COLO668 (cell line): ENCODE results near the gene NEDD9.

Experiments used
- DNase-seq: peaks from one replicate; lab custom pipeline; 2025; ENCODE audit not compliant: unreplicated experiment; lab: John Stamatoyannopoulos, UW

NEDD9 gene

GRCh38 chr6:11218538-11219399 lies 13.7 kb downstream of the NEDD9 start:
- DNase-seq = no peak

DNA sequence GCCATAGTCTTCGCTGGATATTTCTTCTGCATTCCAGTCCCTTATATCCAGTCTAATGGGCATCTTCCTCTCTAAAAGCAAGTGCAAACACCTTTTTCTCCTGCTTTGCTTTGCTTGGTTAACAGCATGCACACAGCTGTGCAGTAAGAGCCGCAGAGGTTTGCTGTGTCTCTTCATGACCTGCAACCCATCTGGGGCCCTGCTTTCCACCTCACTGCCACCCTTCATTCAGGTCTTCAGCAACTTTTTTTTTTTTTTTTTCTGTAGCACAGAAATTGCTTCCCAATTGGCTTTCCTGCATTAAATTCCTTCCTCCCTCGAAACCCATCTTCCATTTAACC lies 14.4 kb downstream of the NEDD9 start:
- no peak for DNase-seq

- DNase-seq = no peak
Observed at GRCh38 chr6:11217360-11218101, 14.9 kb downstream of the NEDD9 start.

DNA sequence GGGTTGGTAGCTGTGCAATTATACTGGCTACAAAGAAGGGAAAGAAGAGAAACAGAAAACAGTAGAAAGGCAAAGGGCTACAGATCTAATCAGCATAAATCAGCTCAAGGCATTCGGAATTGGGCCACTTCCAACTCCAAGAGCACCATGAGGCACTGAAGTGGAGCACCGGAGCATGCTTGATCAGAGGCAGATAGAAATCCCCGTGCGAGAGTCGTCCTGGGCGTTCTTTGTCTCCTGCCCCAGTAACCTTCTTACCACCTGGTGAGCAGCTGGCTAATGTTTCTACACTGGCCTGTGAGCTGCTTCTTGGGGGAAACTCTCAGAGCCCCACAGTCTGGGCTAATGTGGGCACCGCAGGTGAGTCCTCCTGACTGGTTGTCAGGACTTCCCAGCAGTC lies 16.7 kb downstream of the NEDD9 start:
- no peak for DNase-seq

- DNase-seq = no peak
Observed at GRCh38 chr6:11214901-11215300, 17.6 kb downstream of the NEDD9 start.

DNA sequence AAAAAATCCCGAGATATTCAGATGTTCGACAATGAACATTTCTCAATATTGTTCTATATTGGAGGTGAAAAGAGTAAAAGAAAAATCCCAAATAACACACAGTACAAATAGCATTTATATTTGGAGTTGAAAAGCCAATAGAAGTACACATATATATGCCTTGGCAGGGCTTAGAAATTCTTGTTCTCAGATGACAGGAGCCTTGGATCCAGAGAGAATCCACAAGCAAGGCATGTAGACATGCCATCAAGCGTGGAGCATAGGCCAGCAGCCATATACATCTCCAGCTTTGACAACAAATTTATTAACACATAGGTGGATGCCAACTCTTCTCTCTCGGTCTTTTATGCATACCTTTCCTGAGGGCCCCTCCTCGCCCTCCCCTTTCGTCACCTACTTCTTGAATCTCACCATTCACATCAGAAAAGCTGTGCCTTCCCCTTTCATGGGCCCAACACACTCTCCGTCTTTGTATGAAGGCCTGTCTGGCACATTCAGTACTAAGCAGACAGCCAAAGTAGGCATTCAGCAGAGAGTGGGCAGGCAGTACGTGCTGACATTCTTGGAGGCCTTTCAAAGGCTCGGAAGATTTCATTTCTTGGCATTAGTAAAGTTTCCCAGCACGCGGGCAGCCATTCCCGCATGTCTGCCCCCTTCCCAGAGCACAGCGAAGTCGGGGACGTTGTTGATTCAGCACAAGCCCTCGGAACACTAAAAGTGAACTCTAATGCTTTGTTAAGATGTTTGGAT lies 18.2 kb downstream of the NEDD9 start:
- DNase-seq = no peak

DNA sequence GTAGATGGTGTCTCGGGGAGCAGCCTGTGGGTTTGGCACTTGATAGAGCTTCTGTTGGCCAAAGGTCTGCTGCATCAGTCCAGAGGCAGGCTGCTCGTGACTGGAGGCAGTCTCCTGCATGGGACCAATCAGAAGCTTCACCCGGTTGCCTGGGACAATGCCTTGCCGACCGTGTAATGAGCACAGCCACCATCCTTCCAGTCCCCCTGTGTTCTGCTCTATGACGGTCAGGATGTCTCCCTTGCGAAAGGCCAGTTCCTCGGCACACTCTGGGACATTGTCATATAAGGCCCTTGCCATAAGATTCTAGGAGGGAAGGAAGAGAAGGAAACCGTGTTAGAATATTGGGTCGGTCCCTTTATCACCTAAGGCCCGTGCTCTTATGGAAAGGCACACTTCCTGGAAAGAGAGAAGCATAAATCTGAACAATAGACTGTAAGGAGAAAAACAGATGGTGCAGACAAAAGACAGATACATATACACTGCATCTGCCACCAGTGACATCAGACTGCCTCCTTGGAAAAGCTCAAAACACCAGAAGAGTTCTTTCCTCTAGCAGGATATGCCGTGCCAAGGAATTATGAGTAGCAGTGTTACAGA lies 18.9 kb downstream of the NEDD9 start:
- DNase-seq = no peak

DNA sequence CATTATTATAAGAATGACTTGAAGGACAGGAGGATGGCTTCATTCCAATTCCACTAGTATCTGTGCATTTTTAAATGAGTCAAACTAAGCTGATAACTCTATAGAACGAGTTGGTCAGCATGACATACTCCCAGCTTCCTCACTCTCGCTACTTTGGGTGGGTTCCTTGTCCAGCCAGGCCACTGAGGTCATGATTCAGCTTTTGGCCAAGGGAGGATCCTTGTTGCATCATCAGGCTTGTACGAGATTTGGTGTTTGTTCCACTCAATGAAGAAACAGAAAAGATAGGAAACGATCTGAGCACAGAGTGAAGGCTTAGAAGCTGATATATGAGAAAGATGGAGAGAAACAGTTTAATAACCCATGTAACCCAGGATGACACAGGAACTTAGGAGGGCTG lies 19.8 kb downstream of the NEDD9 start:
- DNase-seq = no peak

DNA sequence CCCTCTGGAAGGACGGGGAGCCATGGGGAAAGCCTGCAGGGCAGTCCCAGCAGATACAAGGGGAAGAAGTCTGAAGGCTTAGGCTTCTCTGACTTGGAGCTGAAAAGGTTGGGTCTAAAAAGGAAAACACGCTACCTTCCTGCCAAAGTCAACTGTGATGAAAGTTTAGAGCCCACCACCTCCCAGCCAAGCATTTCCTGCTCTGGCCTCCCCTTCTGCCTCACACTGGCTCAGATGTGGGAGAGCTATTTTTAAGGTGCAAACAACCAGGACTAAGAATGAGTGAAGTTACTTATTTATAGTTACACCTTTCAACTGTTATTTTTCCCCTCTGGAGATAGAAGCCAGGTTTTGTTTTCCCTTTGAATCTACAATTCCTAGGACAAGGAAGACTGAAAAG lies 21.2 kb downstream of the NEDD9 start:
- no peak for DNase-seq

- DNase-seq = no peak
Observed at GRCh38 chr6:11210386-11211138, 21.9 kb downstream of the NEDD9 start.

GRCh38 chr6:11209906-11210305 lies 22.6 kb downstream of the NEDD9 start:
- no peak for DNase-seq

GRCh38 chr6:11209369-11209768 lies 23.1 kb downstream of the NEDD9 start:
- DNase-seq = no peak

- no peak for DNase-seq
Observed at GRCh38 chr6:11208854-11209253, 23.6 kb downstream of the NEDD9 start.

DNA sequence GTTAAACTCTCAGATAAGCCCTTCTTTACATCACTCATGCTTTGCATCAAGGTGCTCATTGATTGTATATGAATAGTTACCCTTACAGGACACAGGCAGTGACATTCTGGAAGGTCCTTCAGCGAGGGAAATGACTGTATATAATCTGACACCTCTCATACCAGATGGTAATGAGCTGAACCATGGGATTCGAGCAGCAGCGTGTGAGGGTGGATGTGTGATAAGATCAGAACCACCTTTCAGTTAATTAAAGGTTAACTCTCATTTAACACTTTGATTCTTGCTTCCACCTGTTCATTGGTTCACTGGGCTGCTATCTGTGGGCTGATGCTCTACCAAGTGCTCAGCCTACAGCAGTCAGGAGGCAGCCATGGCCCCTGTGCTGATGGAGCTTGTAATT lies 24.2 kb downstream of the NEDD9 start:
- no peak for DNase-seq

DNA sequence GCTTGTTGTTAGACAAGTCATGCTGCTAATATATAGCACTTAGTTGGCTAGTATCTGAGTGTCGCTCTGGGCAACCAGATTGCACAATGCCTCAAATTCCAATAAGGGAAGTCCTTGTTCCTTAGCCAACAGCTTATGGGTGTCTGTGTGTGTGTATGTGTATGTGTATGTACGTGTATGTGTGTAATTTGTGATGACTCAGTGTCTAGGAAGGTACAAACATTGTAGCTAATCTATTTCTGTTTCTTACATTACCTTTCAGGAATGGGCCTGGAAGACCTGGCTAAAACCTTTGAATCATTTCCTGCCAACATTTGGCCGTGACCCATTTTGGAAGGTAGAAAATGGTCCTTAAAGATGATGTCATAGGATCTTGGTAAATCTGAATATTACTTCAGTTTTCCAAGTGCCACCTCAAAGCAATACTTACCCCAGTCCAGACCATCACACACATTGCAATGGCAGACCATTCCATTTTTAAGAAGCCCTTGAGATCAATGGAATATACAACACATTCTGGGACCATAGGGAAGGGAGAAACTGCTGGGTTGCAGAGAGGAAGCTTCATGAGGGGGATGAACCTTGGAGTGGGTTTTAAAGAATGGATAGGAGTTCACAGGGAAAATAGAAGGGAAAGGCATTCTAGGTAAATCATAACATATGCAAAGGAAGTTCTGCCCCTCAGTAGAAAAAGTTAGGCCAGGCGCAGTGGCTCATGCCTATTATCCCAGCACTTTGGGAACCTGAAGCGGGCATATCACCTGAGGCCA lies 25.1 kb downstream of the NEDD9 start:
- no peak for DNase-seq

GRCh38 chr6:11206576-11206975 lies 25.9 kb downstream of the NEDD9 start:
- DNase-seq = no peak

DNA sequence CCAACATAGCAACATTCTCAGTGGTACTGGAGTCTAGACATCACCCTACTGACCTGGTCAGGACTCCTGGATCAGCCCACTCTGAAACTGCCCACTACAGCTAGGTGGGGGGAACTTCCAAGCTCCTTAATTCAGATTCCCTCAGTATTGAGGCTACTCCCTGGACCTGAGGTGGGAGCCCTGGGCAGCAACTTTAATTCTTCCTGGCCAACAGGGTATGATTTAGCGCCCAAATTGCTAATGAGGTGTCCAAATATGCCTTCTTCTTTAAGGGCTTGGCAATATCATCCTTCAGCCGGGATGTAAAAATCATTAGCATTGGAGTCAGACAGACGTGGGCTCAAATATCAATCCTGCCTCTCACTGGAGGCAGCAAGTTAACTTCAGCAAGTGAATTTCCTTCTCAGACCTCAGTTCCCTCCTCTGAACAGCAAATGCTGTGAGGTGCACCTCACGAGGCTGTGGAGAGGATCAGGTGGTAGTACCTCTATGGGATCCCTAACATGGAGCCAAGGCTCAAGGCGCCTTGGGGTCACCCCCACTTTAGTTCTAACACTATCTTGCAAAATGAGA lies 27.6 kb downstream of the NEDD9 start:
- DNase-seq = no peak

GRCh38 chr6:11204005-11204399 lies 28.5 kb downstream of the NEDD9 start:
- DNase-seq = no peak

DNA sequence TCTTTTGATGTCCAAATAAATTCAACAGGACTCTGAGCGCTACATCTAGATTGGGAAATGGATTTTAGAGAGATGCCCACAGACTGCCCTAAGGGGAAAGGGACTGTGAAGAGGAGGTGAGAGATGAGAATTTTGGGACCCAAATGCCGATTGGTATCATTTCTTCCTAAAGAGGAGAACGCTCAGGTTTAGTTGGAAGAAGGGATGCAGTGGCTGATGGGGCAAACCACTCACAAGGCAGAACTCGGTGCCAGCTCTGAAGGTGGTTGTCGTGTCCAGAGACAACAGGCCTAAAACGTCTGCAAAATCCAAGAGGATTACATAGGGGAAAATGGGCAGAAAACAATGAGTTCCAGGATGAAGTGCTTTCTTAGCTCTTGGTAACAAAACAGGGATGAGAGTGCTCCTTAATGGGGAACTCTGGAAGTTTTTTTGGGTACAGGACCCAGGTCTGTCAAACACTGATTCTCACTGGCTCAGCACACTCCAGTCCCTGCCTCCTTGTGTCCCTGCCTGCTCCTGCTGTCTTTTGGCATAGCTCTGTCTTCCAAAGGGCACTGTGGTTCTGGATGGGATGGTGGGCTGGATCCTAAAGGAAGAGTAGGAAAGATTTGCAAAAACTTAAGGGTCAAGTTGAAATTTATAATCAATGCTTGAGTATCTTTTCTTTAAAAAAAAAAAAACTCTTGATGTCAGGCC lies 29.0 kb downstream of the NEDD9 start:
- DNase-seq = no peak
